ENCODE data around the gene BCCIP. TPM values are rescaled to one million over a fixed set of nuclear protein-coding genes. Genes with fewer than 3 reads are reported as not detected.

BCCIP gene
- total RNA-seq, 1 donor from 2014 or later, result 81.5 TPM

- H3K9me3 Mint-ChIP-seq, result no peaks in the 10 kb centered on the region
- H3K27me3 Mint-ChIP-seq, result no peaks in the 10 kb centered on the region
- no peak for DNase-seq (ENCODE audit: extremely low spot score, unreplicated experiment)
- H3K36me3 Mint-ChIP-seq, result peaks cover 11% of the 10 kb centered on the region
- H3K27ac Mint-ChIP-seq, result no peak overlapping the region
- no peak overlapping the region for H3K4me3 Mint-ChIP-seq
- peaks cover 4% of the 10 kb centered on the region for H3K4me1 Mint-ChIP-seq (ENCODE audit: unreplicated experiment)
- TF ChIP-seq CTCF (conservative IDR thresholded peaks at IDR 0.05), result no peak
Observed at GRCh38 chr10:125801574-125801973, 21.8 kb upstream of the BCCIP start.

DNA sequence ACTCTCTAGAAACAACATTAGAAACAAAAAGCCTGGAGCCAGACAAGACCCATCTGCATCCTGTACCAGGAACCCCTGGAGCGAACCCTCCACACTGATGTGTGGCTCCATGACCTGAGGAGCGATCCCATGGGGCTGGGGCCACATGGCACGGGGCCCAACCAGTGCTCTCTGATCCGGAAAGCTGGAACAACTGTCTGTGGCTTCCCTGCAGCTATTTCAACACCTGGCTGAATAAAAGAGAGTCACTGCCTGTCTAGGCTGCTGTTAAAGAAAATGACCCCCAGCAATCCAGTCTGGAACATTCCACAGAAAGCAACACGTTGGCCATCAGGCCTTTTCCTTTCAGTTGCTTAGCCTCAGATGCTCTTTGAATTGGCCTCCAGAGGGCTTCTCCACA is 21.2 kb upstream of the BCCIP start:
- no peak for TF ChIP-seq CTCF (conservative IDR thresholded peaks at IDR 0.05)
- Mint-ChIP-seq H3K4me3 (no peak overlapping the region), H3K27me3 (no peaks in the 10 kb centered on the region), H3K36me3 (peaks cover 14% of the 10 kb centered on the region), H3K27ac (no peak overlapping the region), H3K4me1 (ENCODE audit: unreplicated experiment) (peaks cover 4% of the 10 kb centered on the region), H3K9me3 (no peaks in the 10 kb centered on the region)
- DNase-seq (ENCODE audit: extremely low spot score, unreplicated experiment), result no peak

GRCh38 chr10:125802739-125803138 is 20.6 kb upstream of the BCCIP start:
- no peaks in the 10 kb centered on the region for H3K27me3 Mint-ChIP-seq
- H3K4me3 Mint-ChIP-seq, result no peak overlapping the region

GRCh38 chr10:125808047-125808446 is 15.3 kb upstream of the BCCIP start:
- no peak overlapping the region for H3K4me3 Mint-ChIP-seq
- no peak for DNase-seq (ENCODE audit: extremely low spot score, unreplicated experiment)
- H3K27me3 Mint-ChIP-seq, result no peaks in the 10 kb centered on the region
- TF ChIP-seq CTCF (conservative IDR thresholded peaks at IDR 0.05), result no peak
- no peaks in the 10 kb centered on the region for H3K9me3 Mint-ChIP-seq
- no peaks in the 10 kb centered on the region for H3K4me1 Mint-ChIP-seq (ENCODE audit: unreplicated experiment)
- no peak overlapping the region for H3K27ac Mint-ChIP-seq
- H3K36me3 Mint-ChIP-seq, result peaks cover 16% of the 10 kb centered on the region

More at GRCh38 chr10:125802739-125803138, 20.6 kb upstream of the BCCIP start:
- Mint-ChIP-seq H3K4me1 (ENCODE audit: unreplicated experiment) (peaks cover 4% of the 10 kb centered on the region), H3K27ac (no peak overlapping the region), H3K9me3 (no peaks in the 10 kb centered on the region), H3K36me3 (peaks cover 15% of the 10 kb centered on the region)
- no peak for DNase-seq (ENCODE audit: extremely low spot score, unreplicated experiment)
- TF ChIP-seq CTCF (conservative IDR thresholded peaks at IDR 0.05), result no peak

- Mint-ChIP-seq H3K9me3 (no peaks in the 10 kb centered on the region), H3K36me3 (peaks cover 24% of the 10 kb centered on the region), H3K4me1 (ENCODE audit: unreplicated experiment) (no peaks in the 10 kb centered on the region), H3K4me3 (no peak overlapping the region), H3K27me3 (no peaks in the 10 kb centered on the region), H3K27ac (no peak overlapping the region)
- no peak for DNase-seq (ENCODE audit: extremely low spot score, unreplicated experiment)
- TF ChIP-seq CTCF (conservative IDR thresholded peaks at IDR 0.05), result no peak
Observed at GRCh38 chr10:125811251-125811650, 12.1 kb upstream of the BCCIP start.

Measured in type B pancreatic cell (in vitro differentiated cells).